ENCODE measurements around the gene CRYBA2. TPM values are rescaled to one million over a fixed set of nuclear protein-coding genes. Genes with fewer than 3 reads are reported as not detected.

CRYBA2 gene
- total RNA-seq, 4 donors from 2014 or later = 2.4 to 14.2 (median 9.4) TPM; not detected in 1

DNA sequence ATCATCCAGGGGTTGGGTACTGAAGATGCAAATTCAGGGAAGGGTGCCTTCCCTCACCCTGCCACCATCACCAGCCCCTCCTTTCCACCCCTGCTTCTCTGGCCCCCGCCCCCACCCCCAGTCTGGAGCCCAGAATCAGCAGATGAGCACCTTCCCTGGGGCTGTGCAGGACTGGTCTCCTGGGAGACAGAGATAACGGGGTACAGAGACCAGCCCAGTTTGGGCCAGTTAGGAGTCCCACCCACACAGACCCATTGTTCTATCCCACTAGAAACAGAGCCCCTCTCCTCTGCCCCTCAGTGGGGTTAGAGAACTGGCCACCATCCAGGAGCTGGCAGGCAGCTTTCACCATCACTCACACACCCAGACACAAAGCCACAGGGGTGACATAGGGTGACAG is 4.5 kb upstream of the CRYBA2 start:
- no peaks in the 10 kb centered on the region for H3K36me3 ChIP-seq
- H3K27me3 ChIP-seq = peaks cover 0 to 37% of the 10 kb centered on the region in 2 donors
- H3K4me1 ChIP-seq = peaks cover 3 to 41% (median 25%) of the 10 kb centered on the region in 4 donors
- DNase-seq = no peak
- no peaks in the 10 kb centered on the region for H3K9me3 ChIP-seq
- TF ChIP-seq, protein P1, sequence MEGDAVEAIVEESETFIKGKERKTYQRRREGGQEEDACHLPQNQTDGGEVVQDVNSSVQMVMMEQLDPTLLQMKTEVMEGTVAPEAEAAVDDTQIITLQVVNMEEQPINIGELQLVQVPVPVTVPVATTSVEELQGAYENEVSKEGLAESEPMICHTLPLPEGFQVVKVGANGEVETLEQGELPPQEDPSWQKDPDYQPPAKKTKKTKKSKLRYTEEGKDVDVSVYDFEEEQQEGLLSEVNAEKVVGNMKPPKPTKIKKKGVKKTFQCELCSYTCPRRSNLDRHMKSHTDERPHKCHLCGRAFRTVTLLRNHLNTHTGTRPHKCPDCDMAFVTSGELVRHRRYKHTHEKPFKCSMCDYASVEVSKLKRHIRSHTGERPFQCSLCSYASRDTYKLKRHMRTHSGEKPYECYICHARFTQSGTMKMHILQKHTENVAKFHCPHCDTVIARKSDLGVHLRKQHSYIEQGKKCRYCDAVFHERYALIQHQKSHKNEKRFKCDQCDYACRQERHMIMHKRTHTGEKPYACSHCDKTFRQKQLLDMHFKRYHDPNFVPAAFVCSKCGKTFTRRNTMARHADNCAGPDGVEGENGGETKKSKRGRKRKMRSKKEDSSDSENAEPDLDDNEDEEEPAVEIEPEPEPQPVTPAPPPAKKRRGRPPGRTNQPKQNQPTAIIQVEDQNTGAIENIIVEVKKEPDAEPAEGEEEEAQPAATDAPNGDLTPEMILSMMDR (IDR thresholded peaks at IDR 0.05) = no peak
- no peak for TF ChIP-seq POLR2A (IDR thresholded peaks at IDR 0.05)
- no peak overlapping the region for H3K4me3 ChIP-seq
- peak overlapping the region in 1 of 4 donors; percentile 9 for H3K27ac ChIP-seq

DNA sequence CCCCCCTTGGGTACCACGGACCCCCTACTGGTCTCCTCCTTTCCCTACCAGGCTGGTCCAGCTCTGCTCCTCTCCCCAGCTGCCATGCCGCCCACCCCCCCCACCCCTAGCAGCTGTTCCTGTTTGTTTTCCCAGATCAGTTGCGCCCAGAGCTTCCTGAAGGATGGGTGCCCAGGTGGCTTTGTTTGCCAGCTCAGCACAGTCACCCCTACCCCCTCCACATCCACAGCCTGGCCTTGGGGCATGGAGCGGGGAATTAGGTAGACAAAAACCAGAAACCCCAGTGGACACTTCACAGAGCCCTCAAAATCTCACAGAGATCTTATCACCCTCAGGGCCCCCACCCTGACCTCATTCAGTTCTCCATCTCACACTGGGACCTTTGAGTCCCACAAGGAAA is 3.7 kb upstream of the CRYBA2 start:
- Histone ChIP-seq H3K27ac (peak overlapping the region in 2 of 4 donors; percentile 40 to 65), H3K4me3 (peak overlapping the region in 1 of 4 donors; percentile 50), H3K36me3 (no peaks in the 10 kb centered on the region), H3K27me3 (peaks cover 0 to 39% of the 10 kb centered on the region in 2 donors), H3K9me3 (no peaks in the 10 kb centered on the region), H3K4me1 (peaks cover 0 to 33% (median 17%) of the 10 kb centered on the region in 4 donors)
- no peak for DNase-seq
- TF ChIP-seq, protein P1 (IDR thresholded peaks at IDR 0.05) = no peak
- no peak for TF ChIP-seq POLR2A (IDR thresholded peaks at IDR 0.05)

DNA sequence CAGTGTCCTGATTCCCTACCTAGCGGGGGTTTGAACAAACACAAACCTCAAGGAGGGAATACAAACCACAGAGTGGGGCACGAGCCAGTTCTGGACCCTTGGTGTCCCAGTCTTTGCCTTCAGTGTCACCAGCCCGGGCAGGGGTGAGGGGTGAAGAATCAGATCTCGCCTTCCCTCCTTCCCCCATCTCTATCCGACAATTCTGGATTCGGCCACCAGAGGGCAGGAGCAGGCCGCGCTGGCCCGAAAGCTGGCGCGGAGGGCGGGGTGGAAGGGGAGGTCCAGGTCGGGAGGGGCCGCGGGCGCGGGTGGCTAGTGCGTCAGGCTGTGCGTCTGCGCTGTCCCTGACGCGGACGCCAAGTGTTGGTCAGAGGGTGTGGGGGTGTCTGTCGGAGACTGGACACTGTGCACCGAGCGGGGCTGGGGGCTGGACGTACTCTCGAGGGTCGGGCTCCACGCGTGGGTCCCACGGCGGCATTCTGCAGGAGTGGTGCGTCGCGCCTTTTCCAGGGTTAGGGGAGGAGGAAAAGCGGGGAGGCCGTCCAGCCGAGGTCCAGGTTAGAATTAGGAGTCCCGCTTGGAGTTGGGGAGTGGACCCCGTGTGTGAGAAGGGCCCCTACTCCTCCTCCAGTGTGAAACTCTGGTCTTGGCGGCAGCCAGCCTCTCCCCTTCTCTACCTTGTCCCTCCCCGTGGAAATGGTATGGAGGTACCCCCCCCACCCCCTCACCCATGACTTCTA is 2.9 kb upstream of the CRYBA2 start:
- Histone ChIP-seq H3K4me1 (peaks cover 0 to 26% (median 12%) of the 10 kb centered on the region in 4 donors), H3K27me3 (peaks cover 0 to 43% of the 10 kb centered on the region in 2 donors), H3K4me3 (peak overlapping the region in 2 of 4 donors; percentile 43 to 50), H3K9me3 (no peaks in the 10 kb centered on the region), H3K27ac (peak overlapping the region in 2 of 4 donors; percentile 40 to 65), H3K36me3 (no peaks in the 10 kb centered on the region)
- TF ChIP-seq POLR2A (IDR thresholded peaks at IDR 0.05) = peak; percentile 16 to 58
- TF ChIP-seq, protein P1 (IDR thresholded peaks at IDR 0.05) = peak; percentile 68 to 93 (median 88)
- peak; percentile 57 to 92 (median 92) for DNase-seq

DNA sequence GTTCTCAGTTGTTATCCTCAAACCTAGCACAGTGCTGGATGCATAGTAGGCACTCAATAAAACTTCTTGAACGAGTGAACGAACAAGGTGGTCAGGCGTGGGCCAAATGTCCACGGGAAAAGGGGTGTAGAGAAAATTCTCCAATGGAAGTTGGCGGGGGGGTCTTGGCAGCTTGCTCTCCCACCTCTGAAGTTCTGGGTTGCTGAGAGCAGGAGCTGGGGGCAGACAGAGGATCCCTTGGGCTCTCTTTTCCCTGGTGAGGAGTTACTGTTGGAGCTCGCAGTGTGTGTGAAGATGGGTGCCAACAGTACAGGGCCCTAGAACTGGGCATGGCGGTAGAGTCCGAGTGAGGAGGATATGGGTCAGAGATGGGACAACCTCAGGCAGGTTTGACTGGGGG is 2.3 kb upstream of the CRYBA2 start:
- Histone ChIP-seq H3K4me1 (peaks cover 0 to 26% (median 12%) of the 10 kb centered on the region in 4 donors), H3K4me3 (no peak overlapping the region), H3K27me3 (peaks cover 0 to 48% of the 10 kb centered on the region in 2 donors), H3K27ac (no peak overlapping the region), H3K9me3 (no peaks in the 10 kb centered on the region), H3K36me3 (no peaks in the 10 kb centered on the region)
- no peak for TF ChIP-seq POLR2A (IDR thresholded peaks at IDR 0.05)
- TF ChIP-seq, protein P1 (IDR thresholded peaks at IDR 0.05) = no peak
- DNase-seq = no peak

DNA sequence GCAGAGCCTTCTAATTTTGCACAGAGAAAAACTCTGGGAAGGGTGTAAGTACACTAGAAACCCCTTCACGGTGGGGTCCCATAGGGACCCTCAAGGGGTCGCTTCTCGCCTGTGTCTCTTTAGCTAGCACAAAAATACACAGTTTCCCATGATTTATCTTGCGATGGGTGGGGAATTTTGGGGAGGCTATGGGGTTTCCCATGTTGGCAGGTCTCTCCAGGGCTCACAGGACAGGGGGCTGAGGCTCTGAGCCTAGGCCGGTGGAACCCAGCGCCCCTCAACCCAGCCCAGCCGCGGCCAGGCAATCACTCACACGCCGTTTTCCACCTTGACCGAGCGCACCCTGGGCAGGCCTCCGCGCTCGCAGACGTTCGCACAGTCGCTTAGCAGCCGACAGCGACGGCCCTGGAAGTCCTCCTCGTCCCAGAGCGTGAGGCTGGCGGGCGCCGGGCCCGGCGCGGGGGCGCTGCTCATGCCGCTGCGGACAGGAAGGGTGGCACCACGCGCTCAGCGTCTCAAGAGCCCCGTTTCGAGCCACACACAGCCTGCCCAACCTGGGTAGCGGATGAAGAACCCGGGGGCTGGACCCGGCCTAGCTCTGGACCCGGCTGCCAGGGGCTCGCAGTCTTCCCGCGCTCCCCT is 398 bp downstream of the CRYBA2 start:
- peak overlapping the region in 3 of 4 donors; percentile 30 to 48 (median 39) for H3K4me3 ChIP-seq
- H3K9me3 ChIP-seq = no peaks in the 10 kb centered on the region
- peaks cover 0 to 26% (median 12%) of the 10 kb centered on the region in 4 donors for H3K4me1 ChIP-seq
- peaks cover 0 to 65% of the 10 kb centered on the region in 2 donors for H3K27me3 ChIP-seq
- H3K27ac ChIP-seq = no peak overlapping the region
- H3K36me3 ChIP-seq = no peaks in the 10 kb centered on the region
- no peak for DNase-seq
- TF ChIP-seq POLR2A (IDR thresholded peaks at IDR 0.05) = no peak
- TF ChIP-seq, protein P1 (IDR thresholded peaks at IDR 0.05) = no peak
